Middle frontal gyrus (tissue), 1 donor: ENCODE measurements around the gene TMEM60.
"Not testable (repeated sequence)": the region's sequence is repeated elsewhere in the genome, so short reads cannot be mapped to it uniquely, and the experiment has no call there.

ENCODE experiments used
- DNase-seq: peaks from one replicate; pipeline ENCODE4 v3.0.0-alpha.2; 2015; ENCODE audit warnings: low spot score; ENCODE audit errors: extremely low spot score

The TMEM60 gene

GRCh38 chr7:77811516-77812289 lies 13.5 kb upstream of the TMEM60 start:
- no peak for DNase-seq

GRCh38 chr7:77808517-77808916 lies 10.3 kb upstream of the TMEM60 start:
- DNase-seq, result no peak

- DNase-seq, result no peak
Observed at GRCh38 chr7:77806425-77806824, 8.2 kb upstream of the TMEM60 start.

DNA sequence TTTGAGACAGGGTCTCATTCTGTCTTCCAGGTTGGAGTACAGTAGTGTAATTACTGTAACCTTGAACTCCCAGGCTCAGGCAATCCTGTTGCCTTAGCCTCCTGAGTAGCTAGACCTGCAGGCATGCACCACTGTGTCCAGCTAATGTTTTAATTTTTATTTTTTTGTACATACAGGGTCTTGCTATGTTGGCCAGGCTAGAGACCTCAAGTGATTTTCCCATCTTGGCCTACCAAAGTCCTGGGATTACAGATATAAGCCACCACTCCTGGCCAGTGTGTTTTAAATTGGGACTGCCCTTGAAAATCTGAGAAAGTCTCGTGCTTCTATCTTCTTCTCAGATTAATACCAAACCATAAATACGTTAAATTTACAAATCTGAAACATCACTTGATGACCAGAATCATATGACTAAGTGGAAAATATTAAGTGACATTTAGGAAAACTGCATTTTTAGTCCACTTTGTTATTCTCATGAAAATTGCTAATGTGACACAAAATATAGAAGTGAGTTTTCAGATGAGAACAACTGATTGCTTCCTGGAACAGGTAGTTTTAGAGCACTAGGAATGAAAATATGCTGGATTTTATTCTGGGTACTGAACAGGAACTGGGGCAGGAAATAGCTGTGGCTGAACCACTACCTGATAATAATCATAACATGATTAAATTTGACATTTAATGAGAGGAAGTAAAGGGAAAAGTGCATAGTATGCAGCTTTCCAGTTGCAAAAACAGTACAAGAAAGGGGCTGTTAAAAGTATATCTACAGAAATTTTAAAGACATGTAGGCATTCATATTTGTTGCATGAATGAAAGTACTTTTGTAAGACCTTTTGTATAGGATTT lies 4.5 kb upstream of the TMEM60 start:
- no peak for DNase-seq

DNA sequence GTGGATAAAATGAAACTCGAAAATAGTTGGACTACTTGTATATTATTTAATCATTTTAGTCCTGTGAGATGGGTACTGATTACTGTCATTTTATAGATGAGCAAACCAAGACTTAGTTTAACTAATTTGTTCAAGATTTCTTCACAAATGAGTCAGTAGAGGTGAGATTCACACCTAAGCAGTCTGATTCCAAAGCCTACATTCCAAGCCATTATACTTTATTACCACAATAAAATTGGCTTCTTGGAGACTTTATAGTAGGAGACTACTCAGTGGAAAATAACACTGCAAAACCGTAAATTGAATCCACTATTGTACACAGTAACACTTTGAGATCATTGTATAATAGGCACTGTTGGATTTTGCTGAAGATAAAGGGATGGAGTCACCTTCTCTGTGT lies 2.5 kb upstream of the TMEM60 start:
- no peak for DNase-seq

- DNase-seq, result no peak
Observed at GRCh38 chr7:77800158-77800557, 1.9 kb upstream of the TMEM60 start.

GRCh38 chr7:77799078-77799964 lies 1.1 kb upstream of the TMEM60 start:
- DNase-seq, result no peak

DNA sequence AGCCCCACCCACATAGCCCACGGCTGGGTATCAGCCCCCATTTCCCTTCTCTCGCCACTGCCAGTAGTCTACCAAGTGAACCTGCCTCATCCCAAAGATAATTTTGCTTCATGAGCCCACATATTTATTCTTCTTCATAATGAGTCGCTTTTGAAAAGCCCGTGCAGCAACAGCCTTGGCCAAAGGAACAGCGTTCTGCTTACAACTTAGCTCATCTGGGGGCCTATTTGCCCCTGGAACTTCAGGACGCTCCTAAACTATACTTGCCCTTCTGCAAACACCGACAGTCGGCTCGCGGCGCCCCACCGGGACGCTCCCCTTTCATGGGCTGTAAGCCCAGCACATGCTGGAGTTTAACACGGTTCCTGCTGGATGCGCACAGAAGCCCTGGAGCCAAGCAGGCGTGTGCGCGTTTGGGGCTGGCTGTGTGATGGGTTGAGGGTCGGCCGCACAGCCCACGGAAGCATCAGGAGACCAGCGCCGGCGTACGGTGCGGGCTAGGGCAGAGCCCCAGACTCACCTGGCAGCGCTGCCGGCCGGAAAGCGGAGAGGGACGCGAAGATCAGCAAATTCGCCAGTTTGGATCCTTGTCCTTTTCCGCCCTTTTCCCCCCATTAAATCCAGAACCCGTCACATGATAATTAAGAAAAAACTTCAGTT lies 370 bp downstream of the TMEM60 start:
- DNase-seq, result no peak

DNA sequence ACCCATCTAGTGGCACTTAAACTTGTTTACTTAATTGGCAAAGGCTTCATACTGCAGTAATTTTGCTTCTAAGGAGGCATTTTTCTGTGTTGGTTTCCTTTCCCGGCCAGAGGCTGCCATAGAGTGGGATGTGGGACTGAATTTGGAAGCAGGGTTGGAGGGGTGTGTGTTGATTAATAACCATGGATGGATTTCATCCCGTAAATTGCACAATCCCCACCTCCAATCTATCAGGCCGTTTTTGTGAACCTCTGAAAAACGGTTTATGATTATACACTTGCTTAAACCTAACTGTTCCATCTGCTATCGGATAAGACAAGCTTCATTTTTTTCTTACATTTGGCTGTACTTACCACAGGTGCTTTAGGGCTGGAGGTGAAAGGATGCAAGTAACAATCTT lies 1.3 kb downstream of the TMEM60 start:
- no peak for DNase-seq

DNA sequence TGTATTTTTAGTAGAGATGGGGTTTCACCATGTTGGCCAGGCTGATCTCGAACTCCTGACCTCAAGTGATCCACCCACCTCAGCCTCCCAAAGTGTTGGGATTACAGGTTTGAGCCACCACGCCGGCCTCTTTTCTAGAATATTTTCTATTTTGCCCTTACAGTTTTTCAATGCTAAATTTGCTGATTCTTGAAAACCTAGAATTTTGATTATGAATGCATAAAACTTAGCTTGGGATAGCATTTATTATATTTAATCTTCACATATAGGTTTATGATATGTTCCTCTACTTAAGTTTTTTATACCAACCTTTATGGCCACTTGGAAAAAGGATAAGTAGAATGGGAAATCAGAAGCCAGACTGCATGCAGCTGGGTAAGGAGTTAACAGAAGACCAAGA lies 2.1 kb downstream of the TMEM60 start:
- no peak for DNase-seq

- no peak for DNase-seq
Observed at GRCh38 chr7:77794000-77794399, 4.2 kb downstream of the TMEM60 start.

GRCh38 chr7:77791956-77792355 lies 6.3 kb downstream of the TMEM60 start:
- DNase-seq, result no peak

GRCh38 chr7:77791336-77791735 lies 6.9 kb downstream of the TMEM60 start:
- no peak for DNase-seq

DNA sequence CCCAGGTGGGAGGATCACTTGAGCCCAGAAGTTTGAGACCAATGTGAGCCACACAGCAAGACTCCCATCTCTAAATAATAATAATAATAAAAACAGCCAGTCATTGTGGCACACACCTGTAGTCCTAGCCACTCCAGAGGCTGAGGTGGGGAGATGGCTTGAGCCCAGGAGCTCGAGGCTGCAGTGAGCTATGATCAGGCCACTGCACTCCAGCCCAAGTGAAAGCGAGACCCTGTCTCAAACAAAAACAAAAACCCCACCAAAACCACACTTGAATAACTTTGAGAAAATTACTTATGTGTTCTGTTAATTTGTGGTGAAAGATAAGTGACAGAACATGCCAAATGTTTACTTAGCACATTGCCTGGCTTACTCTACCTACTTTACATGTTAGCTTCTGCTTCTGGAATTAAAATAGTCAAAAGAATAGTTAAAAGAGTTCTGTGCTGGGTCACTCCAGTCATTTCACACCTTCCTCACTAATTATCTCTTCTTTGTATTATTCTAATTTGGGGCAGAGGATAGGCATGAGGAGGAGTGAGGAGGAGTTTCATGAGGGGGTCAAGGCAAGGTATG lies 9.8 kb downstream of the TMEM60 start:
- no peak for DNase-seq

DNA sequence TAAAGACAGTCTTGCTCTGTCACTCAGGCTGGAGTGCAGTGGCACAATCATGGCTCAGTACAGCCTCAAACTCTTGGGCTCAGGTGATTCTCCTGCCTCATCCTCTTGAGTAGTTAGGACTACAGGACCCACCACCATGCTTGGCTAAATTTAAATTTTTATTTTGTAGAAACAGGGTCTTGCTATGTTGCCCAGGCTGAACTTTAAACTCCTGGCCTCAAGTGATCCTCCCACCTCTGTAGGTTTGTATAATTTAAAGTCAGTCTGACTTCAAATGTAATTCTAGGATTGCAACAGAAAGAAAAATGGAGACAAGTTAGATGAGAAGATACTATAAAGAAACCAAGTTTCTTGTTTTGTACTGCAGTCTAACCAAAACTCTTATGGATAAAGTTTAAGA lies 11.5 kb downstream of the TMEM60 start:
- no peak for DNase-seq

DNA sequence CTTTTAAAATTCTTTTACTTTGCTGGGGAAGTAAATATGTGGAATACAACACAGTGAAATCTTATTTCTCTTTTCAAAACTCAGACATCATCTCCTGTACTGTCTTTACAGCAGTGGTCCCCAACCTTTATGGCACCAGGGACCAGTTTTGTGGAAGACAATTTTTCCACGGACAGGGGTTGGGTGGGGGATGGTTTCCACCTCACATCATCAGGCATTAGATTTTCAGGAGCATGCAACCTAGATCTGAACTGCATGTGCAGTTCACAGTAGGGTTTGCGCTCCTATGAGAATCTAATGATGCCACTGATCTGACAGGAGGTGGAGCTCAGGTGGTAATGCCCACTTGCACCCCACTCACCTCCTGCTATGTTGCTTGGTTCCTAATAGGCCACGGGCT lies 12.2 kb downstream of the TMEM60 start:
- no peak for DNase-seq

GRCh38 chr7:77784426-77784825 lies 13.8 kb downstream of the TMEM60 start:
- DNase-seq, result not testable (repeated sequence)

DNA sequence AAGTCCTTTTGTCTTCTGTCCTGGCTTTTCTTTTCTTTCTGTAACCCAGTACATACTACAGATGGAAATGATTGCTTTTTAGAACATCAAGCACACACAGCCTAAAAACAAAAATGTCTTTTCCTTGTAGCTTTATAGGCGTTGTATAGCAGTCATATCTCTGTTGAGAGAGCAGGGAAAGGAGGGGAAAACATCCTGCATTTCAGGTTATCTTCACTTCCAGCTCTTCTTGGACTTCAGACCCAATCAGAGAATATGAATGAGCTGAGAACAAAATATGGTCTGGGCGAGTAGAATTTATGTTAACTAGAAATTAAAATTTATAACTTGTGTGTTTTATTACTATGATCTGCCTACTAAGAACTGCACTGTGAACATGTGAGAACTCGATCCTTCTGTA lies 14.7 kb downstream of the TMEM60 start:
- no peak for DNase-seq

DNA sequence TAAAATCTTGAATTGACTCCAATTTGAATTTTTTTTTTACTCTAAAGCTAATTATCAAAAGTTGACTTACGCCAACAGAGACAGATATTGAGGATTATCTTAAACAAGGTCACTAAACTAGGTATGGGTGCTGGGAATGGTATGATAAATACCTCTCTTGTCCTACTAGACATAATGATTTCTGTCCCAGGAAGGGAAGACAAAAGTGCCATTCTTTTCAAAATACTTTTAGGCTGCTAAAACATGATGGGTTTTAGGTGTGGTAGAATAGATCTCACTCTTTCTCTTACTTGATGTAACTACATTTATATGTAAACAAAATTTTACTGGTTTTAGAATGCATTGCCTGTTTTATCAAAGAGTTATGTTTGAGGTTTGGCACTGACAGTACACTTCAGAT lies 15.1 kb downstream of the TMEM60 start:
- DNase-seq, result no peak

GRCh38 chr7:77782383-77782782 lies 15.9 kb downstream of the TMEM60 start:
- no peak for DNase-seq

DNA sequence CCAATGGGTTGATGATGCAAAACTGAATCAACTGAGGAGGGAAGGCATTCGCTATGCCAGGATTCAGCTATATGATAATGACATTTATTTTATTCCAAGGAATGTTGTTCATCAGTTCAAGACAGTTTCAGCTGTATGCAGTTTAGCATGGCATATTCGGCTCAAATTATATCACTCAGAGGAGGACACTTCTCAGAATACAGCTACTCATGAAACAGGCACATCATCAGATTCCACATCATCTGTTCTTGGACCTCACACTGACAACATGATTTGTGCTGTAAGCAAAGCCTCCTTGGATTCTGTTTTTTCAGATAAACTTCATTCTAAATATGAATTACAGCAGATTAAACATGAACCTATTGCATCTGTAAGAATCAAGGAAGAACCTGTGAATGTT lies 19.7 kb downstream of the TMEM60 start:
- DNase-seq, result no peak
